ENCODE data around the gene GBP7.

DNA sequence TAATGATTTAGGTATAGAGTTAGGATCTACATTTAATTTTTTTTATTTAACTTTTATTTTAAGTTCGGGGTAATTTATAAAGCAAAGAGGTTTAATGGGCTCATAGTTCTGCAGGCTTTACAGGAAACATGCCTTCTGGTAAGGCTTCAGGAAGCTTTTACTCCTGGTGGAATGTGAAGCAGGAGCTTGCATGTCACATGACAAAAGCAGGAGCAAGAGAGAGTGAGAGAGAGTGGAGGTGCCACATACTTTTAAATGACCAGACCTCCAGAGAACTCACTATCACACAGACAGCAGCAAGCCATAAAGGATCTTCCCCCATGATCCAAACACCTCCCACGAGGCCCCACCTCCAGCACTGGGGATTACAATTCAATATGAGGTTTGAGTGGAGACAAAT is 32.3 kb downstream of the GBP7 start:
- TF ChIP-seq POLR2A (IDR thresholded peaks at IDR 0.05; ENCODE audit: low read depth) (no peak), POLR2AphosphoS5 (IDR thresholded peaks at IDR 0.05) (no peak), EP300 (IDR thresholded peaks at IDR 0.05) (no peak)
- TF ChIP-seq, protein P1, sequence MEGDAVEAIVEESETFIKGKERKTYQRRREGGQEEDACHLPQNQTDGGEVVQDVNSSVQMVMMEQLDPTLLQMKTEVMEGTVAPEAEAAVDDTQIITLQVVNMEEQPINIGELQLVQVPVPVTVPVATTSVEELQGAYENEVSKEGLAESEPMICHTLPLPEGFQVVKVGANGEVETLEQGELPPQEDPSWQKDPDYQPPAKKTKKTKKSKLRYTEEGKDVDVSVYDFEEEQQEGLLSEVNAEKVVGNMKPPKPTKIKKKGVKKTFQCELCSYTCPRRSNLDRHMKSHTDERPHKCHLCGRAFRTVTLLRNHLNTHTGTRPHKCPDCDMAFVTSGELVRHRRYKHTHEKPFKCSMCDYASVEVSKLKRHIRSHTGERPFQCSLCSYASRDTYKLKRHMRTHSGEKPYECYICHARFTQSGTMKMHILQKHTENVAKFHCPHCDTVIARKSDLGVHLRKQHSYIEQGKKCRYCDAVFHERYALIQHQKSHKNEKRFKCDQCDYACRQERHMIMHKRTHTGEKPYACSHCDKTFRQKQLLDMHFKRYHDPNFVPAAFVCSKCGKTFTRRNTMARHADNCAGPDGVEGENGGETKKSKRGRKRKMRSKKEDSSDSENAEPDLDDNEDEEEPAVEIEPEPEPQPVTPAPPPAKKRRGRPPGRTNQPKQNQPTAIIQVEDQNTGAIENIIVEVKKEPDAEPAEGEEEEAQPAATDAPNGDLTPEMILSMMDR (IDR thresholded peaks at IDR 0.05): no peak
